Stimulated activated CD4-positive, alpha-beta T cell treated with anti-CD3 and anti-CD28 coated beads, Interleukin-15, amount 100 ng/mL, for 1 hour (primary cell): ENCODE data around the gene RBM33.

Source experiments
- DNase-seq, 2 donors: peaks; one replicate each; pipeline ENCODE4 v3.0.0-alpha.2; 2020; ENCODE audit warnings: low read depth in 1 of 2, low spot score in 1 of 2

Gene RBM33

GRCh38 chr7:155819186-155819585 lies 174.7 kb downstream of the RBM33 start:
- no peak for DNase-seq

- no peak for DNase-seq
Measured at GRCh38 chr7:155820246-155820645, 175.8 kb downstream of the RBM33 start.

DNA sequence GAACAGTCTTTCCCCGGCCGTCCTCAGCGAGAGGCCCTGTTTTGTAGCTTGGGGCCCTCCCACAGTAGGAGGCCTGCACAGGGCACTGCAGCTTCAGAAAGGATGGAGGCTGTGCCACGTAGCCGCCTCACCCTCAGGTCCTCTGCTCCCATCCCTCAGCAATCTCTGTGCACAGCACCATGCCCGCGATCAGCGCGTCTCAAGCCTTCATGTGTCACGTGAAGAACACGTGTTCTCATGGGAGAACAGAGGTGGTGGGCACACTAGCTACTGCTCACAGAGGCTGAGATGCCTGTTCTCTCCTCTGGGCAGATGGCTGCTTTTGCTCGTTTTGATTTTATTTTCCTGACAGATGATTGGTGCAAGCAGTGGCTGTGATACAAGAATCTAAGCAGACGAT lies 176.3 kb downstream of the RBM33 start:
- DNase-seq = no peak

- no peak for DNase-seq
Measured at GRCh38 chr7:155821851-155822250, 177.4 kb downstream of the RBM33 start.

GRCh38 chr7:155824227-155824886 lies 179.9 kb downstream of the RBM33 start:
- DNase-seq = no peak

DNA sequence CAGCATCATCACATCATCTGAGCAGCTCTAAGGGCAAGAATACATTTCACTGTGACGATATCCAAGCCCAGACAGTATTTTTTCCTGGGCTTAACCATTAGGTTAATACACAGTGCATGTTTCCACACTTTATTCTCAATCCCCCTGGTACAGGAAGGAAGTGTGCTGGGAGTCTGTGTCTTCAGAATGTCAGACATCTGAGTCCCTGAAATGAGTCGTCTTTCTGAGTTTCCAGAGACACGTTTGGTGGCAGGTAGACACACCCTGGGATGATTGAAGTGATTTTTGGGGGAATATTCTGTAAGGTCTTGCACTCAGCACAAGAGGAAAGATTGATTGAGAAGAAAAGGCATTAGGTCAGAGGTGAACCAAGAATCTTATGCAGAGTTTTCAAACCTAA lies 180.9 kb downstream of the RBM33 start:
- DNase-seq = no peak

DNA sequence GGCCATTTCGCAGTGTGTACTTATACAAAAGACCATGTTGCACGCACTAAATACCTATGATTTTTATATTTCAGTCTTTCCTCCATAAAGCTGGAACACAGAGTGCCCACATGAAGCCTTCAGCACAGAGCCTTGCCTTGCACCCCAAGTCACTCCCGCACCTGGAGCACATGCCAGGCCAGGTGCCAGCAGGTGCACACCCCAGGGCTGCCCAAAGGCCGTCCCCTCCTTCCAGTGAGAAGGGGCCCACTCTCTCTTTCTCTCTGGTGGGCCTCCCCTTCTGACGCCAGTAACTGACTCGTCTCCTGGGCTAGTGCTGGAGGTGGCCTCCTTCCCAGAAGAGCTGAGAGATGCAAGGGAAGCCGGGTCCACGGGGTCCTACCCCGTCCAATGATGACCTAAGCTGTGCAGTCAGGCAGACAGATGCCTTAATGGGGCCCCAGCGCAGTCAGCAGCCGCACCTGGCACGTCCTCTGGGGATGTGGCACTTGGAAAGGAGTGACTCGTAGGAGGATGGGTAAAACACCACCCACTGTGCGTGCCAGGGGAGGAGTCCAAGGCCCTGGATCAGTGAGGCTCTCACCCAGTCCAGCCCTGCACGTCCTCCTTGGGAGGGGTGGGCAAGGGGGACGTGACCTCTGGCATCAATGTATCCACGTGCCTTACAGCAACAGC lies 185.5 kb downstream of the RBM33 start:
- DNase-seq = no peak
